Measurements from ENCODE around the gene CNNM1. TPM values are rescaled to one million over a fixed set of nuclear protein-coding genes. Genes with fewer than 3 reads are reported as not detected.

The CNNM1 gene
- polyA plus RNA-seq, 3 donors, result under 0.01 to 0.59 (median 0.04) TPM

- peak within 1 kb of the TSS; percentile 34 for H3K27ac ChIP-seq (ENCODE audit: low read depth, low read length)
- 0 to 1% (median 0%) methylated on average over 59 of the region's 59 CpGs for WGBS, 3 donors
Observed at GRCh38 chr10:99430451-99431189, 101.5 kb downstream of the CNNM1 start, which contains the start of gene GOT1. TSS of gene GOT1 (minus strand) at chr10:99430624. CDS start at chr10:99430565, 59 bp downstream.

- WGBS, 3 donors, result 1% methylated on average over 20 of the region's 20 CpGs
Observed at GRCh38 chr10:99431190-99431760, 102.1 kb downstream of the CNNM1 start.

DNA sequence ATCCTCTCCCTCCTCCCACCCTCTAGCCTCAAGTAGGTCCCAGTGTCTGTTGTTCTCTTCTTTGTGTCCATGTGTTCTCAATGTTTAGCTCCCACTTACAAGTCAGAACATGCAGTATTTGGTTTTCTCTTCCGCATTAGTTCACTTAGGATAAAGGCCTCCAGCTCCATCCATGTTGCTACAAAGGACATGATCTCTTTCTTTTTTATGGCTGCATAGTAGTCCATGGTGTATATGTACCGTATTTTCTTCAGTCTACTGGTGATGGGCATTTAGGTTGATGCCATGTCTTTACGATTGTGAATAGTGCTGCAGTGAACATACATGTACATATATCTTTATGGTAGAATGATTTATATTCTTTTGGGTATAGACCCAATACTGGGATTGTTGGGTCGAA is 102.9 kb downstream of the CNNM1 start:
- WGBS, 3 donors, result 96 to 98% (median 98%) methylated on average over 4 of the region's 4 CpGs
- H3K27ac ChIP-seq (ENCODE audit: low read depth, low read length), result no peak overlapping the region

More at GRCh38 chr10:99431190-99431760, 102.1 kb downstream of the CNNM1 start:
- H3K27ac ChIP-seq (ENCODE audit: low read depth, low read length), result peak overlapping the region; percentile 34

- no peak overlapping the region for H3K27ac ChIP-seq (ENCODE audit: low read depth, low read length)
- WGBS, 3 donors, result 38 to 85% (median 82%) methylated on average over 6 of the region's 6 CpGs
Observed at GRCh38 chr10:99432881-99433280, 103.7 kb downstream of the CNNM1 start.

DNA sequence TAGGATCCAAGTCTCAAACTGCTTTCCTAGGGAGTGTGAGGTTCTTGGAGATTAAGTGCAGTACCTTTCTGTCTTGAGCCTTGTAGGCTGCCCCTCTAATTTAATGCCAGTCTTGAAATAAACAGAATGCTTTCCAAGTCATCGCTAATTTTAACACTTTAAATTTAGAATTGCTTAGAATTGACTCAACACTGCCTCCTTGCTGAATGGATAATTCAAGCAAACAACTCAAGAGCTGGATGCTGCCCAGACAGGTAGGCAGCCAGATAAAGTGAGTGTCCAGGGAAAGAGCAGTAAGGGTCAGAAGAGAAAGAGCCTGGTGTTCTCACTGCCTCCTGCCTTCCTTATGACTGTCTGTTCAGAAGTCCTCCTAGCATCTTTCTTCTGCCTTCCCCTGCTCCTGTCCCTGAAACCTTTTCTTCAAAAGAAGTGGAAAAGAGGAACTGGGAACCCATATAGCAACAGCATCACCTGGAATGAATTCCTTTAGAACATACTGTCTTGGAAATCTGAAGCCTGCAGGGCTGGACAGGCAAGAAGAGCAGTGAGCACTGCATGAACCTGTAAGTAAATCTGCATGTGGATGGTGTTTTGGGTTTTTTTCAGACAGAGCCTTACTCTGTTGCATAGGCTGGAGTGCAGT is 104.3 kb downstream of the CNNM1 start:
- H3K27ac ChIP-seq (ENCODE audit: low read depth, low read length), result no peak overlapping the region
- 11 to 19% (median 17%) methylated on average over 1 of the region's 1 CpG for WGBS, 3 donors

DNA sequence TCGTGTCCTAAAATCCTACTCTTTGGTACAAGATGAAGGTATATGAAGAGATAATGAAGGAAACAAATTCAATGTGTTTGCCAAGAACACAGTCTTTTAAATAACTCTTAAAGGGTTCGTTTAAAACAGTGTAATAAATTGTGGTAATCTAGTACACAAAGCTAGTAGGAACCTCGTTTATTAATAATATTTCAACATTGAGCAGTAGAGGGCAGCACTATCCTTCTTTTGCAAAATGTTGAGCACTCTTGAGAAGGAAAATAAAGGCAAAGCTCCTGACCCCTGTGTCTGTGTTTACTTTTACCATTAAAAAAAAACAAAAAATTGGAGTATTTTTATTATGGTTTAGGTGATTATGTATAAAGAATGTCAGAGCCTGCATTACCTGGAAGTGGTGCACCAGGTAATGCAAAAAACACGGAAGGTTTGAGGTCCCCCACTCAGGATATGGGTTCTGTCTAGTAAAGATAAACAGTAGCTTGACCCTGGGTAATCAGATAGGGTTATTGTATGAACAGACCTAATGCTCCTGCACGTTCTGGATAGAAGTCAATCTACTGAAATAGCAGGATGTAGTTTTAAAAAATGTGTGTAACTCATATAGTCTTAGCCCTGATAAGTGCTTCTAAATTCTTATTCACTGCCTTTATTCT is 107.0 kb downstream of the CNNM1 start:
- WGBS, 3 donors, result 27 to 32% (median 32%) methylated on average over 5 of the region's 5 CpGs

GRCh38 chr10:99438890-99439289 is 109.7 kb downstream of the CNNM1 start:
- 86 to 94% (median 92%) methylated on average over 2 of the region's 2 CpGs for WGBS, 3 donors
- H3K27ac ChIP-seq (ENCODE audit: low read depth, low read length), result no peak overlapping the region

More for the DNA sequence above, 107.0 kb downstream of the CNNM1 start:
- no peak overlapping the region for H3K27ac ChIP-seq (ENCODE audit: low read depth, low read length)

GRCh38 chr10:99442394-99442793 is 113.2 kb downstream of the CNNM1 start:
- 81 to 87% (median 84%) methylated on average over 5 of the region's 5 CpGs for WGBS, 3 donors
- no peak overlapping the region for H3K27ac ChIP-seq (ENCODE audit: low read depth, low read length)

- H3K27ac ChIP-seq (ENCODE audit: low read depth, low read length), result no peak overlapping the region
- 61 to 69% (median 64%) methylated on average over 3 of the region's 3 CpGs for WGBS, 3 donors
Observed at GRCh38 chr10:99443500-99443899, 114.3 kb downstream of the CNNM1 start.

Other genes starting within 250 kb of the CNNM1 start
- gene HPSE2, start 93.5 kb upstream of the CNNM1 start, polyA plus RNA-seq, result 1 to 10 TPM in 2 of 3 donors, under 1 TPM in 1; 0.06 to 2.4 (median 1.0) TPM
- 10 to 100 TPM; 14.8 to 19.2 (median 17.5) TPM for gene GOT1, start 101.3 kb downstream of the CNNM1 start, polyA plus RNA-seq
- gene NKX2-3, start 203.6 kb downstream of the CNNM1 start, polyA plus RNA-seq, result 1 to 10 TPM in 2 of 3 donors, under 1 TPM in 1; 0.90 to 2.3 (median 1.1) TPM